Duodenal mucosa (tissue), 2 donors: ENCODE data around the gene JKAMP.

Experiments
- H3K27ac ChIP-seq: one replicate; pipeline ENCODE4 v1.7.0; 2013; ENCODE audit warnings: low read depth, low read length
- H3K27me3 ChIP-seq, 2 donors: one replicate each; pipeline ENCODE4 v1.7.0; 2013; ENCODE audit warnings: low read length in 2 of 2, control low read depth in 1 of 2; ENCODE audit not compliant: insufficient read depth in 2 of 2, control insufficient read depth in 1 of 2
- H3K36me3 ChIP-seq, 2 donors: one replicate each; pipeline ENCODE4 v1.7.0; 2013; ENCODE audit warnings: low read length in 2 of 2, control low read depth in 1 of 2; ENCODE audit not compliant: insufficient read depth in 2 of 2, control insufficient read depth in 1 of 2
- H3K4me1 ChIP-seq, 2 donors: one replicate each; pipeline ENCODE4 v1.7.0; 2013; ENCODE audit warnings: low read length in 2 of 2, control low read depth in 1 of 2; ENCODE audit not compliant: insufficient read depth in 2 of 2, control insufficient read depth in 1 of 2
- H3K4me3 ChIP-seq, 2 donors: one replicate each; pipeline ENCODE4 v1.7.0; 2013; ENCODE audit warnings: low read length in 2 of 2, low read depth in 1 of 2
- H3K9ac ChIP-seq, 2 donors: one replicate each; pipeline ENCODE4 v1.7.0; 2013; ENCODE audit warnings: low read length in 2 of 2, low read depth in 1 of 2
- H3K9me3 ChIP-seq, 2 donors: one replicate each; pipeline ENCODE4 v1.7.0; 2013; ENCODE audit warnings: low read length in 2 of 2, control low read depth in 1 of 2; ENCODE audit not compliant: control insufficient read depth in 1 of 2

The JKAMP gene

DNA sequence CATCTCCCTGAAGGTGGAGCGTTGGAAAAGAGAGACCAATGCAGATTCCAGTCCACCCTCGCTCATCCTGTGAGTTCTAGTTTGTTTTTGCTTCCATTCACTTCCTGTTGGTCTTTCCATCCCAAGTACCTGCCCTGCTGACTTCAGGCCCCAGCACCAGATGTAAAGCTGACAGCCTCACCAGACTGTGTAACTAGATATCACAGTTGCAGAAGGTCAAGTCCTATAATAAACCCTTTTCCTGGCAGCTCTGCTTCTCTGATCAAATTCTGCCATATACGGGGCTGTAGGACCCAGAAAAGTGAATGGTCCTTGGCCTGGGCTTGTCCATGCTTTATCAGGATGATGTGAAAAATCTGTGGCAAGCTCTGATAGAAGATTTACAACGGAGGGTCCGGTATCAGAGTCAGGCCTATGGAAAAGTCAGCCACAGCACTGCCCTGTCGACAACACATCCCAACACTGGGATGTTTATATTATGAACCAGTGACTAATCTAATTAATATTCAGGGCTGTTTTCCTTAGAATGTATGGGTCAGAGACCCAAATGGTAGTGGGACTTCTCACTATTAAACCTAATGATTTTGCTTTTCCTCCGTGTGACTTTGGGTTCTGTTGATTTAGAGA lies 50.2 kb downstream of the JKAMP start:
- Histone ChIP-seq H3K4me1 (no peaks in the 10 kb centered on the region), H3K9ac (no peak overlapping the region), H3K36me3 (no peaks in the 10 kb centered on the region), H3K4me3 (no peak overlapping the region), H3K9me3 (no peaks in the 10 kb centered on the region), H3K27ac (no peak overlapping the region), H3K27me3 (no peaks in the 10 kb centered on the region)

DNA sequence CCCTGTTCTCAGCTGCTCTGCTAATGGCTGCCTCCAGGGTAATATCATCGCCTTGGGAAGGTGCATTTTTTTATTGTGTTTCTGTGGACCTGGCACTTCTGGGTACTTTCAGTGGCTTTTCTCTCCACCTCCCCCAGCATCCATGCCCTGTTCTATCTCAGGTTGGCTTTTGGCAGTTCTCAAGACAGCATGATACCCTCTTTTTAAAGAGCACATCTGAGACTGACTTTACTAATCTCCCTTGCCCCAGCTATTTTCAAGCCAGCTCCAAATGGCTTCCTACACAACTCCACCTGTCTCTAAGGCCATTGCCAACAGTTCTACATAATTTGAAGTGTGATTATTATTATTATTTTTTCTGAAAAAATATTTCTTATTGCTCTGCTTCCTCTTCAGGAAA lies 53.2 kb downstream of the JKAMP start:
- no peak overlapping the region for H3K4me3 ChIP-seq
- no peak overlapping the region for H3K9ac ChIP-seq
- H3K4me1 ChIP-seq, result no peaks in the 10 kb centered on the region
- H3K27ac ChIP-seq, result no peak overlapping the region
- H3K27me3 ChIP-seq, result no peaks in the 10 kb centered on the region
- H3K36me3 ChIP-seq, result no peaks in the 10 kb centered on the region
- H3K9me3 ChIP-seq, result no peaks in the 10 kb centered on the region

DNA sequence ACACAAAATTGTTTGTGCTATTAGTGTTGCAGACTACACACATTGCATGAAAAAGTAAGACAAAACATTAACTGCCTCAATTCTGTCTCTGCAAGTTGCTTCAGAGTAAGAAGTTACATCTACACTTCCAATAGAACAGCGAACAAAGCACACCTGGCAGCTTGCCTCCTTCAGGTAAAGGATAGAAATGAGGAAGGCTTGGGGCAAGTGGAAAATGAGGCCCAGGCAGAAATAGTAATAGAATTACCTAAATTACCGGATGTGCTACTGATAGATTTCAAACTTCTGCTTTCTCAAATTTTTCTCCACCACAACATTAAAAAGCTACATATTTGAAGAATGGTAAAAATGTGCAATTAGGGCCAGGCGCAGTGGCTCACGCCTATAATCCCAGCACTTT lies 54.6 kb downstream of the JKAMP start:
- H3K27me3 ChIP-seq, result no peaks in the 10 kb centered on the region
- H3K4me3 ChIP-seq, result no peak overlapping the region
- no peak overlapping the region for H3K9ac ChIP-seq
- H3K27ac ChIP-seq, result no peak overlapping the region
- H3K9me3 ChIP-seq, result no peaks in the 10 kb centered on the region
- H3K36me3 ChIP-seq, result no peaks in the 10 kb centered on the region
- H3K4me1 ChIP-seq, result no peaks in the 10 kb centered on the region

DNA sequence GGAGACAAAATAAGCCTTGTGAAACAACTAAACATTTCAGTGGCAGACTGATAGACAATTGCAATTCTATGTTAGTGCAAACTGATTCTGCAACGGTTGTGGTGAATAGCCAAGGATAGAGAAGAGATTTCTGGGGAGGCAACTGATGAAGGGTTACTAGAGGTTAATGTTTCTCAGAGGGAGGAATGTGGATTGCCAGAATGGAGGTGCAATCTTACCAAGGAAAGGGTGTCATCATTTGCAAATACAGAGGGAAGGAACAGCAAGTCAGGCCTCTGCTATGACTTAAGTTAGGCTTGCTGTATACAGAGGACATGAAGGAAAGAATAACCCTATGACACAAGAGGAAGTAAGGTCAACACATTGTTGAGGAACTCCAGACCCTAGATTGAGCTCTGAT lies 56.5 kb downstream of the JKAMP start:
- Histone ChIP-seq H3K9me3 (no peaks in the 10 kb centered on the region), H3K27me3 (no peaks in the 10 kb centered on the region), H3K9ac (no peak overlapping the region), H3K4me3 (no peak overlapping the region), H3K4me1 (no peaks in the 10 kb centered on the region), H3K36me3 (no peaks in the 10 kb centered on the region), H3K27ac (no peak overlapping the region)

DNA sequence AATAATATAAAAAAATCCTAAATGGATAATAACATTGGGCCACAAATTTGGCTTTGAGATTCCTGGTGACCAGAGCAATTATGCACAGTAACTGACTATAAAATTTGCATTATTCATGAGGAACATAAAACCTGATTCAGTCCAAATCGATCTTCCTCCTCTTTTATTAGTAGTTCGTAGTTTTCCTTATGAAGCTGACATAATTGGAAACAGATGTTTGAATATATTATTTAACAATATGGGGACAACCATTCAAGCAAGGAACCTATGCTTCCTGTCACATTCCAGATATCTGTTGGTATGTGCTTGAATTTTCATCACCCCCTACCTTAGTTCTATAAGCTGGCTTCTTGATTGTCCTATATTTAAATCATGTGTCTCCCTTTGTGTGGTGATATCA lies 57.4 kb downstream of the JKAMP start:
- no peaks in the 10 kb centered on the region for H3K4me1 ChIP-seq
- H3K27me3 ChIP-seq, result no peaks in the 10 kb centered on the region
- no peak overlapping the region for H3K27ac ChIP-seq
- H3K9me3 ChIP-seq, result no peaks in the 10 kb centered on the region
- H3K4me3 ChIP-seq, result no peak overlapping the region
- H3K9ac ChIP-seq, result no peak overlapping the region
- H3K36me3 ChIP-seq, result no peaks in the 10 kb centered on the region

DNA sequence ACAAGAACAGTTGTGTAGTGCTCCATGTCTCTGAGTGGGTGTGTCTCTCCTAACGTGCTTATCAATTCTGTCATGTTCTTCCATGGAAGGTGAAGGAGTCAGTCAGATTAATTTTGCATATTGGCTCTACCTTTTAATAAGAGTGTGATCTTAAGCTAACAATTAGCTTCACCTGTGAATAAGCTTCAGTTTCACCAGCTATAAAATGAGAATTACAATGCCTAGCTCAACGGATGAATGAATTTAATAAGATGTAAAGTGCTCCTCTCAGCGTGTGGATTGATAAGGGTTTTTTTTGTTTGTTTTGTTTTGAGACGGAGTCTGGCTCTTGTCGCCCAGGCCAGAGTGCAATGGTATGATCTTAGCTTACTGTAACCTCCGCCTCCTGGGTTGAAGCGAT lies 59.6 kb downstream of the JKAMP start:
- H3K4me3 ChIP-seq, result no peak overlapping the region
- no peak overlapping the region for H3K27ac ChIP-seq
- no peaks in the 10 kb centered on the region for H3K36me3 ChIP-seq
- no peak overlapping the region for H3K9ac ChIP-seq
- H3K27me3 ChIP-seq, result no peaks in the 10 kb centered on the region
- H3K9me3 ChIP-seq, result no peaks in the 10 kb centered on the region
- no peaks in the 10 kb centered on the region for H3K4me1 ChIP-seq

DNA sequence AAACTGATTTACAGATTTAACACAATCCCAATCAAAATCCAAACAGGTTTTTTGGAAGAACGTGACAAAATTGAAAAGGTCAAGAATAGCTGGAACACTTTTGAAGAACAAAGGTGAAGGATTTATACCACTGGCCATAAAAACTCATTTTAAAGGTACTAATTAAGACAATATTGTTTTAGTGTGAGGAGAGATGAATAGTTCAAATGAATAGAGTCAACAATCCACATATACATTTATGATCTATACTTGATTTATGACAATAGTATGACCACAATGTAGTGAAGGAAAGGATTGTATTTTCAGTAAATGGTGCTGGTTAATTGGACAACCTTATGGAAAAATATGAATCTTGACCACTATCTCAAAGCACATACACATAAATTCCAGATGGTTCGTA lies 63.0 kb downstream of the JKAMP start:
- H3K27me3 ChIP-seq, result no peaks in the 10 kb centered on the region
- no peak overlapping the region for H3K27ac ChIP-seq
- peaks cover 0 to 4% of the 10 kb centered on the region in 2 donors for H3K9me3 ChIP-seq
- no peak overlapping the region for H3K4me3 ChIP-seq
- no peaks in the 10 kb centered on the region for H3K36me3 ChIP-seq
- H3K9ac ChIP-seq, result no peak overlapping the region
- H3K4me1 ChIP-seq, result no peaks in the 10 kb centered on the region
